GM10248 (cell line): Measurements from ENCODE around the gene GCNT2.
"Not testable (repeated sequence)": the region's sequence is repeated elsewhere in the genome, so short reads cannot be mapped to it uniquely, and the experiment has no call there.

Experiments
- CTCF ChIA-PET: fragments of 300-600 bp; sonication (Branson Sonifier 250); formaldehyde crosslinking; extraction: SDS; loops from one replicate; lab custom pipeline; 2021; ENCODE audit warnings: antibody characterized with exemption; lab: Yijun Ruan, JAX
- POLR2A ChIA-PET: fragments of 350-650 bp; sonication (Branson Sonifier 250); formaldehyde crosslinking; extraction: SDS; loops from one replicate; lab custom pipeline; 2020; ENCODE audit warnings: antibody characterized with exemption; lab: Yijun Ruan, JAX
- DNase-seq: peaks from one replicate; pipeline ENCODE4 v3.0.0; 2012; ENCODE audit errors: extremely low spot score
- TF ChIP-seq, protein P1 (sequence below): IDR thresholded peaks from 2 replicates; pipeline ENCODE4 v1.5.1; 2012; ENCODE audit warnings: mild to moderate bottlenecking, low read depth; ENCODE audit errors: extremely low read depth, missing control alignments, control extremely low read depth

Gene GCNT2

DNA sequence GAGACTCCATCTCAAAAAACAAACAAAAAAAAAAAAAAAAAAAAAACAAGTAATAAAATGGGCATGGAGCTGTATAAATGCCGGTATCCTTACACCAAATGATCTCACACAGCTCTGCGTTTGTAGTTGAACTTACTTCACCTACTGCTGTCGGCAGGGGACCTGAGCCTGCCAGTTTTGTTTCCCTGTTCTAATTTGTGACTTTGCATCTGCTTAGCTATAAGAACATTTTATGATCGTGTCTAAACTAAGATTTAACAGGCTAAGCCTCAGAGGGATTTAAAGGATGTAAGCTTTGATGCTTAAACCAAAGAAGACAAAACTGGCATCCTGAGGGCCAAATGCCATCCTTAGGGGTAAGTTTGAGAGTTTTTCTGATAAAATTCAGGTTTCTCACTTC is 58.7 kb downstream of the GCNT2 start:
- POLR2A ChIA-PET, result no interaction called here
- CTCF ChIA-PET, result interaction anchor here (0.9 kb wide), 1 partner anchor 12 kb away, joined by 3 read pairs; no protein-coding TSS in a partner anchor
- TF ChIP-seq, protein P1, sequence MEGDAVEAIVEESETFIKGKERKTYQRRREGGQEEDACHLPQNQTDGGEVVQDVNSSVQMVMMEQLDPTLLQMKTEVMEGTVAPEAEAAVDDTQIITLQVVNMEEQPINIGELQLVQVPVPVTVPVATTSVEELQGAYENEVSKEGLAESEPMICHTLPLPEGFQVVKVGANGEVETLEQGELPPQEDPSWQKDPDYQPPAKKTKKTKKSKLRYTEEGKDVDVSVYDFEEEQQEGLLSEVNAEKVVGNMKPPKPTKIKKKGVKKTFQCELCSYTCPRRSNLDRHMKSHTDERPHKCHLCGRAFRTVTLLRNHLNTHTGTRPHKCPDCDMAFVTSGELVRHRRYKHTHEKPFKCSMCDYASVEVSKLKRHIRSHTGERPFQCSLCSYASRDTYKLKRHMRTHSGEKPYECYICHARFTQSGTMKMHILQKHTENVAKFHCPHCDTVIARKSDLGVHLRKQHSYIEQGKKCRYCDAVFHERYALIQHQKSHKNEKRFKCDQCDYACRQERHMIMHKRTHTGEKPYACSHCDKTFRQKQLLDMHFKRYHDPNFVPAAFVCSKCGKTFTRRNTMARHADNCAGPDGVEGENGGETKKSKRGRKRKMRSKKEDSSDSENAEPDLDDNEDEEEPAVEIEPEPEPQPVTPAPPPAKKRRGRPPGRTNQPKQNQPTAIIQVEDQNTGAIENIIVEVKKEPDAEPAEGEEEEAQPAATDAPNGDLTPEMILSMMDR, result no peak
- DNase-seq, result no peak

DNA sequence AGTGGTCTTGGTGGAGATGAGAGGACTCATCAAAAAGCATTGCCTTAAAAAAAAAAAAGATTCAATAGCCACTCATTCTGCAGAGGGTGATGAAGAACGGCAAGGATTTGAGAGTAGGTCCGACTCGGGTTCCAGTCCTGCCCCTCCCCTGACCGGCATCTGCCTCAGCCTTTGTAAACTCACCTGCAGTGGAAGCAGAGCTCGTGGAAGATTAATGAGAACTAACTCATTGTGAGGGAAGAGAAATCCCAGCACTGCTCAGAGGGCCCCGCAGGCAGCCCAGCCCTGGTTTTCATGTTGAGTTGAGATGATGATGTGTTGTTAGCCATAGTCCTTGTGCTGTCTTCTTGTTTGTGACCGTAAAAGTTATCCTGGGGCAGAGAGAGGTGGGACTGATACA is 59.4 kb downstream of the GCNT2 start:
- TF ChIP-seq, protein P1, result no peak
- DNase-seq, result no peak
- POLR2A ChIA-PET, result no interaction called here
- CTCF ChIA-PET, result no interaction called here

DNA sequence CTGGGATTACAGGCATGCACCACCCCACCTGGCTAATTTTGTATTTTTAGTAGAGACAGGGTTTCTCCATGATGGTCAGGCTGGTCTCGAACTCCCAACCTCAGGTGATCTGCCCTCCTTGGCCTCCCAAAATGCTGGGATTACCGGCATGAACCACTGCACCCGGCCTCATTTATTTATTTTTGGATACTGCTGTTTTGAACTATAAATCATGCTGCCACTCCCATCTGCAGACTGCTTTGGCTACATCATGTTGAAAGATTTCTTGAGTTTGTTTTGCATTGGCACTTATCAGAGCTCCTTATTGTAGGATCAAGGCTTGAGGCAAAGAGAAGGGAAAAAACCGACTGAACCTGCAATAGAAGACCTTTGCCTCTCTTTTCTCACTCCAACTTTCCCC is 60.3 kb downstream of the GCNT2 start:
- POLR2A ChIA-PET, DNase-seq, CTCF ChIA-PET: not testable (repeated sequence)

DNA sequence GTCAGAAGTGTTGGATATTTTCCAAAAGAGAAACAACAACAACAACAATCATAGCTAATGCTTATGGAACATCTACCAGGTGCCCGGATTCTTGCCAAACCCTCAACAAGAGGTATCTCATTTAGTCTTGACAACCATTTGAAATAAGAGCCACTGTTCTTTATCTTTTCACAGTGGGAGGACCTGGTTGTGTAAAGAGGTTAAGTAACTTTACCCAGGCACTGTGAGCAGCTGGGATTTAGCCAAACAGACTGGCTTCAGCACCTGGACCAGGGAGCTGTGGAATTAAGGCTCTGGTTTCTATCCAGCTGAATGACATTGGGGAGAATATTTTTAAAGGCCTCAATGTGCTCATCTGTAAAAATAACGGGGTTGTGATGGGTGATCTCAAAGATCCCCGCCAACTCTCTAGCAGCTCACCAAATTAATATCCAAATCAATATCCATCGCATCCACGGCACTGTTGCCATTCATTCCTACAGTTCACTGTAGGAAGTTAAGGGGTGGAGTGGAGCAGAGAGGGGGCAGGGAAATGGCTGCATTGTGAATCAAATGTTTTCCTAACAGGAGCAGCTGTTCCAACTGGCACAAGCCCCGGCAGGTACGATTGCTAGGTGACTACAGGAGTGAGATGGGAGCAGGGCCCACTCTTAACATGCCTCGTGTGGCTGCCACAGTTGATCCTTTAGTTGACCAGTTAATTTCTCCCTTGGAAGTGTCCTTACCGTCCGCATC is 61.8 kb downstream of the GCNT2 start:
- DNase-seq, result no peak
- ChIA-PET POLR2A (no interaction called here), CTCF (interaction anchor here (0.9 kb wide), 1 partner anchor 11 kb away, joined by 3 read pairs; no protein-coding TSS in a partner anchor)
- TF ChIP-seq, protein P1, result no peak

DNA sequence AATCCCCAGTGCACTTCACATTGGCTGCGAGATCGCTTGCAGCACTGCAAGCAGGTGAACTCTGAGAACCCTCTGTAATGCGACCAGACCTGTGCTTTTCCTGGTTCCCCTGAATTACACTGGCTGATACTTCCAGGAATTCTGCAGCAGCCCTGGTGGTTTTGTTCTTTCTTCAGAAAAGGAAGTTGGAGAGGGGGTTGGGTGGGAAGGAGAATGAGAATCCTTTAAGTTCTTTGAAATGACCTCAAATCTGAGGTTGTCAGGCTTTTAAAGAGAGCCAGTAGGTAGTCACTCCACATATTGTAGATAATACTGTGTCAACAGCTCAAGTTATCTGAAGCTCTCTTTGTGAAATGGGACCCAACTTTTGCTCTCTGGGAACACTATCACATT is 62.4 kb downstream of the GCNT2 start:
- POLR2A ChIA-PET, result no interaction called here
- CTCF ChIA-PET, result interaction anchor here (0.9 kb wide), 1 partner anchor 11 kb away, joined by 3 read pairs; no protein-coding TSS in a partner anchor
- TF ChIP-seq, protein P1, result no peak
- DNase-seq, result no peak

GRCh38 chr6:10584607-10585006 is 63.5 kb downstream of the GCNT2 start:
- CTCF ChIA-PET, result no interaction called here
- POLR2A ChIA-PET, result no interaction called here
- TF ChIP-seq, protein P1, result no peak
- no peak for DNase-seq

DNA sequence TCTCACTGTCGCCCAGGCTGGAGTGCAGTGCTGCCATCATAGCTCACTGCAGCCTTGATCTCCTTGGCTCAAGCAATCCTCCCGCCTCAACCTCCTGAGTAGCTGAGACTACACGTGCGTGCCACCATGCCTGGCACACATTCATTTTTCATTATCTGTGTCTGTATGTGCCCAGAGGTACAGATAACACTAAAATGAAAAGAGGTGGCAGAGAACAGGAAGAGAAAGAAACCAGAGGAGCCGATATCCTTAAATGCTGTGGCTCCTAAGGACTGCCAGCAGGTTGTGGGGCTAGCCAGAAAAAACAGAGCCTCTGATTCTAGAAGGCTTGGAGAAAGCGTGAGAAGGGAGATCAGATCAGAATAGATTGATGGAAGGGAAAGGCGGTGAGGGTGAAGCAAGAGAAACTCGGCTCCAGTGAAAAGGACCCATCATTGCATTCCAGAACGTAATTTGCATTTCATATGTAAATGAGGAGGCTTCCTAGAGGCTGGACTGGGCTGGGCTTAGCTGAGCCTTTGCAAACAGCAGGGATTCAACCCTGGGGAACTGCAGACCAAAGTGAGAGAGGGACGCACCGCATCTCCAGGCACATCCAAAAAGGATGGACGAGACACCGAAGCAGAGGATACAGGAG is 64.2 kb downstream of the GCNT2 start:
- DNase-seq, result no peak
- ChIA-PET POLR2A (no interaction called here), CTCF (no interaction called here)
- TF ChIP-seq, protein P1, result no peak
